Pancreas (tissue), 10 donors: Measurements from ENCODE around the gene VWA8. TPM values are rescaled to one million over a fixed set of nuclear protein-coding genes. Genes with fewer than 3 reads are reported as not detected.
"Not testable (repeated sequence)": the region's sequence is repeated elsewhere in the genome, so short reads cannot be mapped to it uniquely, and the experiment has no call there.

Experiments used
- ATAC-seq, 4 donors: fragments of 200-7000 bp; cut with Tn5 transposase; one replicate each; pipeline versions ENCODE4 v1.8.0 to v1.9.1; 2020; ENCODE audit warnings: mild to moderate bottlenecking in 4 of 4, moderate library complexity in 4 of 4
- DNase-seq, 6 donors: peaks; one replicate each; pipeline ENCODE4 v3.0.0-alpha.2; 2020
- FAIRE-seq: peaks from 2 replicates; lab custom pipeline; 2012; peaks lifted over from hg19 to GRCh38; lab: Jason Lieb, UNC
- H3K27ac ChIP-seq, 4 donors: fragments of 200-600 bp; sonication (generic); 1 replicate in 3 of 4; 2 replicates in 1 of 4; pipeline versions ENCODE4 v1.5.0 to v1.8.0; 2020
- H3K27me3 ChIP-seq, 4 donors: fragments of 200-600 bp; one replicate each; pipeline ENCODE4 v1.8.0; 2021
- H3K36me3 ChIP-seq, 3 donors: fragments of 200-600 bp; sonication (generic) in 1 of 3; one replicate each; pipeline versions ENCODE4 v1.5.0 to v1.8.0; 2020 to 2021
- H3K4me1 ChIP-seq, 3 donors: fragments of 200-600 bp; one replicate each; pipeline ENCODE4 v1.8.0; 2021
- H3K4me3 ChIP-seq, 4 donors: fragments of 200-600 bp; sonication (generic) in 2 of 4; one replicate each; pipeline versions ENCODE4 v1.5.0 to v1.8.0; 2020 to 2021
- H3K9me3 ChIP-seq, 4 donors: fragments of 200-600 bp; one replicate each; pipeline ENCODE4 v1.8.0; 2021
- CTCF ChIP-seq, 4 donors: fragments of 200-600 bp; sonication (generic) in 3 of 4; IDR thresholded peaks; one replicate each; pipeline versions ENCODE4 v1.5.0 to v1.8.0; 2021; ENCODE audit warnings: antibody characterized with exemption in 4 of 4
- WGBS, 2 donors: extraction: QIAGEN DNeasy Blood & Tissue Kit; methylation state at CpG; one replicate each; pipeline ENCODE4 v1.1.7; 2013; 5-methylcytosine and 5-hydroxymethylcytosine counted together
- intact Hi-C, 3 donors: fragments of 100-400 bp; cut with DNase I; formaldehyde crosslinking; loops; one replicate each; pipeline versions ENCODE4 v1.11.1 to v1.14.2; 2022
- polyA plus RNA-seq, 2 donors: library from polyadenylated mRNA; stranded (reverse); fragments of 200-250 nt; gene quantifications; one replicate each; pipeline ENCODE4 v1.2.3, GENCODE V29; 2013
- total RNA-seq, 6 donors: library from RNA; stranded (reverse); fragmentation: NEBNext Ultra II Directional in 4 of 6; extraction: Animal tissue kit (Norgen Biotek cat#: 25700) in 4 of 6; gene quantifications; one replicate each; pipeline versions ENCODE4 v1.2.1 to v1.2.4, GENCODE V29; 2021 to 2023
- donor health status: healthy with polysubstance abuse.
- donor health status: DM: no; HTN: no; CAD: no; lungs with moderate emphysema.
- donor health status: DM: no; HTN: no; CAD: no.
- donor health status: control.
- donor health status: control.
- donor health status: Bipolar disorder and iron deficiency.
- donor health status: DM: yes; HTN: yes; CAD: no.
- donor health status: DM: no; HTN: no; CAD: no.
- donor health status: DM: no; HTN: no; CAD: no.
- donor health status: DM: yes; HTN: yes; CAD: no.

Gene VWA8
- total and polyA plus RNA-seq, 8 donors: 3.3 to 15.8 (median 9.2) TPM

- H3K27ac ChIP-seq: no peak overlapping the region
- no peak for DNase-seq
Observed at GRCh38 chr13:41651413-41652058, 309.4 kb downstream of the VWA8 start.

GRCh38 chr13:41650706-41651105, 310.2 kb downstream of the VWA8 start:
- FAIRE-seq (no peak), DNase-seq (no peak), ATAC-seq (no peak)
- H3K36me3 ChIP-seq: no peaks in the 10 kb centered on the region
- H3K4me3 ChIP-seq: no peak overlapping the region
- no peak overlapping the region for H3K27ac ChIP-seq
- intact Hi-C loops: no loop called here
- no peaks in the 10 kb centered on the region for H3K27me3 ChIP-seq
- no peaks in the 10 kb centered on the region for H3K9me3 ChIP-seq
- WGBS, 2 donors: 93% methylated on average over 2 of the region's 2 CpGs
- H3K4me1 ChIP-seq: peaks cover 0 to 16% (median 10%) of the 10 kb centered on the region in 3 donors
- TF ChIP-seq CTCF (IDR thresholded peaks at IDR 0.05): no peak

More at GRCh38 chr13:41651413-41652058, 309.4 kb downstream of the VWA8 start:
- Histone ChIP-seq H3K27me3 (no peaks in the 10 kb centered on the region), H3K9me3 (no peaks in the 10 kb centered on the region), H3K4me3 (no peak overlapping the region), H3K4me1 (peaks cover 0 to 16% (median 10%) of the 10 kb centered on the region in 3 donors), H3K36me3 (no peaks in the 10 kb centered on the region)
- FAIRE-seq (no peak), ATAC-seq (no peak)
- intact Hi-C loops: no loop called here
- 88 to 89% methylated on average over 1 of the region's 1 CpG for WGBS, 2 donors
- no peak for TF ChIP-seq CTCF (IDR thresholded peaks at IDR 0.05)

GRCh38 chr13:41649659-41650058, 311.2 kb downstream of the VWA8 start:
- FAIRE-seq (no peak), DNase-seq (no peak), ATAC-seq (no peak)
- no peaks in the 10 kb centered on the region for H3K36me3 ChIP-seq
- intact Hi-C loops: no loop called here
- 78 to 84% methylated on average over 3 of the region's 3 CpGs for whole genome bisulfite sequencing, 2 donors
- TF ChIP-seq CTCF (IDR thresholded peaks at IDR 0.05): no peak
- H3K4me1 ChIP-seq: peaks cover 0 to 20% (median 14%) of the 10 kb centered on the region in 3 donors
- no peak overlapping the region for H3K4me3 ChIP-seq
- H3K27me3 ChIP-seq: no peaks in the 10 kb centered on the region
- H3K9me3 ChIP-seq: no peaks in the 10 kb centered on the region
- no peak overlapping the region for H3K27ac ChIP-seq

- no peak overlapping the region for H3K4me3 ChIP-seq
- DNase-seq (no peak), FAIRE-seq (peak; percentile 87), ATAC-seq (peak in 3 of 4 donors; percentile 50 to 76 (median 66))
- no peaks in the 10 kb centered on the region for H3K9me3 ChIP-seq
- peak overlapping the region; percentile 13 to 70 (median 48) for H3K27ac ChIP-seq
- H3K4me1 ChIP-seq: peaks cover 0 to 21% (median 15%) of the 10 kb centered on the region in 3 donors
- whole genome bisulfite sequencing, 2 donors: 64 to 71% methylated on average over 5 of the region's 5 CpGs
- H3K36me3 ChIP-seq: no peaks in the 10 kb centered on the region
- TF ChIP-seq CTCF (IDR thresholded peaks at IDR 0.05): no peak
- no peaks in the 10 kb centered on the region for H3K27me3 ChIP-seq
- intact Hi-C loops: no loop called here
Observed at GRCh38 chr13:41648314-41648935, 312.5 kb downstream of the VWA8 start.

GRCh38 chr13:41647699-41648313, 313.1 kb downstream of the VWA8 start:
- H3K27ac ChIP-seq: peak overlapping the region; percentile 13 to 70 (median 48)
- H3K4me1 ChIP-seq: peaks cover 0 to 21% (median 15%) of the 10 kb centered on the region in 3 donors
- ATAC-seq, H3K9me3 ChIP-seq, DNase-seq, H3K4me3 ChIP-seq, FAIRE-seq, H3K27me3 ChIP-seq, intact Hi-C loops, H3K36me3 ChIP-seq: not testable (repeated sequence)
- 74 to 80% methylated on average over 10 of the region's 10 CpGs for WGBS, 2 donors
